ELF-1 (cell line): ENCODE measurements around the gene VWA8.
"Not testable (repeated sequence)": the region's sequence is repeated elsewhere in the genome, so short reads cannot be mapped to it uniquely, and the experiment has no call there.

Experiments
- DNase-seq: peaks from one replicate; pipeline ENCODE4 v3.0.0-alpha.2; 2016; ENCODE audit warnings: low read depth, low spot score

The VWA8 gene

GRCh38 chr13:41922894-41923293 is 38.0 kb downstream of the VWA8 start:
- DNase-seq, result not testable (repeated sequence)

- DNase-seq, result no peak
These were observed 41.0 kb downstream of the VWA8 start for GRCh38 chr13:41919741-41920487.

GRCh38 chr13:41919031-41919740 is 41.7 kb downstream of the VWA8 start:
- no peak for DNase-seq

GRCh38 chr13:41917641-41918040 is 43.3 kb downstream of the VWA8 start:
- DNase-seq, result no peak

- no peak for DNase-seq
These were observed 44.5 kb downstream of the VWA8 start for GRCh38 chr13:41916173-41916954.

GRCh38 chr13:41915081-41915480 is 45.8 kb downstream of the VWA8 start:
- no peak for DNase-seq

GRCh38 chr13:41914552-41914951 is 46.4 kb downstream of the VWA8 start:
- no peak for DNase-seq

GRCh38 chr13:41909506-41909905 is 51.4 kb downstream of the VWA8 start:
- no peak for DNase-seq

- no peak for DNase-seq
These were observed 55.2 kb downstream of the VWA8 start for GRCh38 chr13:41905600-41906254.

GRCh38 chr13:41900918-41901317 is 60.0 kb downstream of the VWA8 start:
- no peak for DNase-seq

- not testable (repeated sequence) for DNase-seq
These were observed 62.5 kb downstream of the VWA8 start for GRCh38 chr13:41898411-41898810.

- no peak for DNase-seq
These were observed 63.8 kb downstream of the VWA8 start for GRCh38 chr13:41897126-41897525.

GRCh38 chr13:41895478-41895877 is 65.4 kb downstream of the VWA8 start:
- DNase-seq, result no peak

GRCh38 chr13:41891119-41891518 is 69.8 kb downstream of the VWA8 start:
- DNase-seq, result no peak

GRCh38 chr13:41883147-41883546 is 77.8 kb downstream of the VWA8 start:
- no peak for DNase-seq

- not testable (repeated sequence) for DNase-seq
These were observed 79.0 kb downstream of the VWA8 start for GRCh38 chr13:41881890-41882289.

GRCh38 chr13:41880966-41881365 is 79.9 kb downstream of the VWA8 start:
- DNase-seq, result no peak

- no peak for DNase-seq
These were observed 96.3 kb downstream of the VWA8 start for GRCh38 chr13:41864658-41865057.

GRCh38 chr13:41862659-41863058 is 98.2 kb downstream of the VWA8 start:
- DNase-seq, result not testable (repeated sequence)

- no peak for DNase-seq
These were observed 101.3 kb downstream of the VWA8 start for GRCh38 chr13:41859565-41859964.

GRCh38 chr13:41858780-41859179 is 102.1 kb downstream of the VWA8 start:
- DNase-seq, result no peak

GRCh38 chr13:41854758-41855157 is 106.2 kb downstream of the VWA8 start:
- DNase-seq, result no peak
